Thoracic aorta (tissue), 2 donors: Measurements from ENCODE around the gene SRL. TPM values are rescaled to one million over a fixed set of nuclear protein-coding genes. Genes with fewer than 3 reads are reported as not detected.

ENCODE experiments used
- ATAC-seq: fragments of 150-250 bp; one replicate; pipeline ENCODE4 v1.8.0; 2017; ENCODE audit warnings: low read depth; ENCODE audit not compliant: insufficient number of reproducible peaks, low FRiP score
- DNase-seq: peaks from one replicate; pipeline ENCODE4 v3.0.0-alpha.2; 2020; ENCODE audit warnings: low spot score
- H3K27ac ChIP-seq, 2 donors: fragments of 200-600 bp; sonication (generic); 1 replicate in 1 of 2; 2 replicates in 1 of 2; pipeline ENCODE4 v1.5.1; 2016; ENCODE audit warnings: mild to moderate bottlenecking in 2 of 2, moderate library complexity in 2 of 2
- H3K27me3 ChIP-seq: fragments of 200-600 bp; sonication (generic); replicated peaks from 2 replicates; pipeline ENCODE4 v1.6.0; 2016; ENCODE audit warnings: mild to moderate bottlenecking; ENCODE audit not compliant: insufficient read depth
- H3K36me3 ChIP-seq: fragments of 200-600 bp; sonication (generic); one replicate; pipeline ENCODE4 v1.5.1; 2016
- H3K4me1 ChIP-seq, 2 donors: fragments of 200-600 bp; sonication (generic); 1 replicate in 1 of 2; 2 replicates in 1 of 2; pipeline versions ENCODE4 v1.5.1 to v1.6.0; 2016; ENCODE audit warnings: low read depth in 2 of 2, mild to moderate bottlenecking in 1 of 2; ENCODE audit not compliant: control insufficient read depth in 1 of 2
- H3K4me3 ChIP-seq: fragments of 200-600 bp; sonication (generic); 2 replicates; pipeline ENCODE4 v1.5.1; 2016; ENCODE audit warnings: mild to moderate bottlenecking
- H3K9me3 ChIP-seq: fragments of 200-600 bp; sonication (generic); 2 replicates; pipeline ENCODE4 v1.5.1; 2016
- total RNA-seq, 2 donors: library from RNA; depleted of rRNA; stranded (reverse); fragments of >200 nt; gene quantifications; one replicate each; pipeline versions ENCODE4 v1.1.0 to v1.2.3, GENCODE V29; 2016
- TF ChIP-seq, protein P1 (sequence below): fragments of 200-600 bp; sonication (generic); IDR thresholded peaks from one replicate; pipeline ENCODE4 v1.5.1; 2019; ENCODE audit warnings: antibody characterized with exemption

SRL gene
- total RNA-seq, 2 donors from 2014 or later: 0.68 to 1.1 TPM

GRCh38 chr16:4205971-4206370, 35.9 kb downstream of the SRL start:
- no peak for ATAC-seq

GRCh38 chr16:4204521-4204920, 37.4 kb downstream of the SRL start:
- ATAC-seq: no peak
- DNase-seq: no peak
- no peaks in the 10 kb centered on the region for H3K27me3 ChIP-seq
- H3K9me3 ChIP-seq: no peaks in the 10 kb centered on the region
- H3K4me1 ChIP-seq: peaks cover 0 to 12% of the 10 kb centered on the region in 2 donors
- TF ChIP-seq, protein P1, sequence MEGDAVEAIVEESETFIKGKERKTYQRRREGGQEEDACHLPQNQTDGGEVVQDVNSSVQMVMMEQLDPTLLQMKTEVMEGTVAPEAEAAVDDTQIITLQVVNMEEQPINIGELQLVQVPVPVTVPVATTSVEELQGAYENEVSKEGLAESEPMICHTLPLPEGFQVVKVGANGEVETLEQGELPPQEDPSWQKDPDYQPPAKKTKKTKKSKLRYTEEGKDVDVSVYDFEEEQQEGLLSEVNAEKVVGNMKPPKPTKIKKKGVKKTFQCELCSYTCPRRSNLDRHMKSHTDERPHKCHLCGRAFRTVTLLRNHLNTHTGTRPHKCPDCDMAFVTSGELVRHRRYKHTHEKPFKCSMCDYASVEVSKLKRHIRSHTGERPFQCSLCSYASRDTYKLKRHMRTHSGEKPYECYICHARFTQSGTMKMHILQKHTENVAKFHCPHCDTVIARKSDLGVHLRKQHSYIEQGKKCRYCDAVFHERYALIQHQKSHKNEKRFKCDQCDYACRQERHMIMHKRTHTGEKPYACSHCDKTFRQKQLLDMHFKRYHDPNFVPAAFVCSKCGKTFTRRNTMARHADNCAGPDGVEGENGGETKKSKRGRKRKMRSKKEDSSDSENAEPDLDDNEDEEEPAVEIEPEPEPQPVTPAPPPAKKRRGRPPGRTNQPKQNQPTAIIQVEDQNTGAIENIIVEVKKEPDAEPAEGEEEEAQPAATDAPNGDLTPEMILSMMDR: no peak
- no peak overlapping the region for H3K27ac ChIP-seq
- H3K36me3 ChIP-seq: no peaks in the 10 kb centered on the region
- H3K4me3 ChIP-seq: no peak overlapping the region

More at GRCh38 chr16:4205971-4206370, 35.9 kb downstream of the SRL start:
- Histone ChIP-seq H3K4me1 (peaks cover 0 to 7% of the 10 kb centered on the region in 2 donors), H3K36me3 (no peaks in the 10 kb centered on the region), H3K27ac (no peak overlapping the region), H3K9me3 (no peaks in the 10 kb centered on the region), H3K27me3 (no peaks in the 10 kb centered on the region), H3K4me3 (no peak overlapping the region)
- DNase-seq: no peak
- TF ChIP-seq, protein P1: no peak

DNA sequence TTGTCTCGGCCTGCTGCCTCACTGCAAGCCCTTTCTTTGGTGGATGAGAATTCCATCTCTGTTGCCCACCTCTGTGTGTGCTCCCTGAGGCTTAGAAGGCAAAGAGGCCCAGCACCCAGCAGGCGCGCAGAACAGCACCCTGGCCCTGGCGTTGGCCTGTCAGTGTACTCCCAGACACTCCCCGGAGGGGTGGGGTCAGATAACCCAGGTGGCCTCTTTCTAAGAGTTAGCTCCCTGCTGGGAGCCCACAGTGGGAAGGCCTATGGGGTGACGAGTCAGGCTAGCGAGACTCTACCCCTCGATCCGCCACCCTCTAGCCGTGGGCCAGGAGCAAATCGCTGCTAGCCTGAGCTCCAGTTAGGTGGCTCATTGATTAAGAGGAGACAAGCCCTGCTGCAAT, 38.1 kb downstream of the SRL start:
- ATAC-seq (no peak), DNase-seq (no peak)
- no peaks in the 10 kb centered on the region for H3K9me3 ChIP-seq
- no peak overlapping the region for H3K4me3 ChIP-seq
- TF ChIP-seq, protein P1: no peak
- no peak overlapping the region for H3K27ac ChIP-seq
- H3K27me3 ChIP-seq: no peaks in the 10 kb centered on the region
- H3K4me1 ChIP-seq: peaks cover 0 to 10% of the 10 kb centered on the region in 2 donors
- H3K36me3 ChIP-seq: no peaks in the 10 kb centered on the region

- H3K4me1 ChIP-seq: peaks cover 0 to 10% of the 10 kb centered on the region in 2 donors
- no peaks in the 10 kb centered on the region for H3K9me3 ChIP-seq
- TF ChIP-seq, protein P1: no peak
- DNase-seq (no peak), ATAC-seq (no peak)
- H3K27me3 ChIP-seq: no peaks in the 10 kb centered on the region
- no peaks in the 10 kb centered on the region for H3K36me3 ChIP-seq
- H3K4me3 ChIP-seq: no peak overlapping the region
- no peak overlapping the region for H3K27ac ChIP-seq
Observed at GRCh38 chr16:4202615-4203345, 39.1 kb downstream of the SRL start.

DNA sequence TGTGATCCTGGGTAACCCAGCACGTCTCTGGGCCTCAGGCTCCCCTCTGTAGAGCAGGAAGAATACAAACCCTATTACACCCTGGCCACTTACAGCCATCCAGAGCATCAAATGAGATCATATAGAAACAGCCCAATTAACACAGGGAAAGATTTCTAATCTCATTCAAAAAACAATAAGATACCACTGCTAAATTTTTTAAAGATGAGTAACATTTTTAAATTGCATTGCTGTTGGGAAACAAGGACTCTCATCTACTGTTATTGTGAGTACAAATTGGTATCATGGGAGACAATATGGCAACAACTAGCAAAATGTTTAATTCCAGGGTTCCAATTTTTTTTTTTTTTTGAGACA, 41.1 kb downstream of the SRL start:
- Histone ChIP-seq H3K36me3 (no peaks in the 10 kb centered on the region), H3K4me1 (peaks cover 0 to 10% of the 10 kb centered on the region in 2 donors), H3K9me3 (no peaks in the 10 kb centered on the region), H3K27me3 (no peaks in the 10 kb centered on the region), H3K4me3 (no peak overlapping the region), H3K27ac (no peak overlapping the region)
- TF ChIP-seq, protein P1: no peak
- DNase-seq: no peak
- ATAC-seq: no peak
